DOHH2 (cell line): ENCODE results near the gene TMPRSS7.

Source experiments
- EZH2phosphoT487 ChIP-seq: fragments of 200-600 bp; sonication (generic); IDR thresholded peaks from 2 replicates; pipeline ENCODE4 v1.6.1; 2017; ENCODE audit warnings: borderline replicate concordance, mild to moderate bottlenecking, antibody characterized with exemption, low read length, moderate library complexity, mixed read lengths
- TF ChIP-seq, protein P1 (sequence below): fragments of 200-600 bp; sonication (generic); IDR thresholded peaks from one replicate; pipeline ENCODE4 v1.5.1; 2014; ENCODE audit warnings: antibody characterized with exemption, mild to moderate bottlenecking, low read depth, low read length; ENCODE audit not compliant: poor library complexity, severe bottlenecking

DNA sequence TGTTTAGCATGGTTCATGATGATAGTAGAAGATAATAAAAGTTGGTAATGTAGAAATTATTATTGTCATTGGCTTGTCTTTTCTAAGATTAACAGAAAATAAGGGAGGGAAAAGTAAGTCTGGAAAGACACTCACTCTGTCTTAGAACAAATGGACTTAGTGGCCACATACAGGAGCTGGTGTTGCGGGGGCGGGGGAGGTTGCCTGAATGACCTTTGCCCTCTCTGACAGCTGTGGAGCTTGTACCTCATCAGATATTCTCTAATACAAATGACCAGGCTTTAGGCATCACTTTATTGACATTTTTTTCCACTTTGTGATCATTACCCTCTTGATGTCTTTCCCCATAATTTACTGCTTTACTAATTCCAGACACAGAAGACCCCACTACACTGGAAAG, 29.9 kb upstream of the TMPRSS7 start:
- TF ChIP-seq, protein P1, sequence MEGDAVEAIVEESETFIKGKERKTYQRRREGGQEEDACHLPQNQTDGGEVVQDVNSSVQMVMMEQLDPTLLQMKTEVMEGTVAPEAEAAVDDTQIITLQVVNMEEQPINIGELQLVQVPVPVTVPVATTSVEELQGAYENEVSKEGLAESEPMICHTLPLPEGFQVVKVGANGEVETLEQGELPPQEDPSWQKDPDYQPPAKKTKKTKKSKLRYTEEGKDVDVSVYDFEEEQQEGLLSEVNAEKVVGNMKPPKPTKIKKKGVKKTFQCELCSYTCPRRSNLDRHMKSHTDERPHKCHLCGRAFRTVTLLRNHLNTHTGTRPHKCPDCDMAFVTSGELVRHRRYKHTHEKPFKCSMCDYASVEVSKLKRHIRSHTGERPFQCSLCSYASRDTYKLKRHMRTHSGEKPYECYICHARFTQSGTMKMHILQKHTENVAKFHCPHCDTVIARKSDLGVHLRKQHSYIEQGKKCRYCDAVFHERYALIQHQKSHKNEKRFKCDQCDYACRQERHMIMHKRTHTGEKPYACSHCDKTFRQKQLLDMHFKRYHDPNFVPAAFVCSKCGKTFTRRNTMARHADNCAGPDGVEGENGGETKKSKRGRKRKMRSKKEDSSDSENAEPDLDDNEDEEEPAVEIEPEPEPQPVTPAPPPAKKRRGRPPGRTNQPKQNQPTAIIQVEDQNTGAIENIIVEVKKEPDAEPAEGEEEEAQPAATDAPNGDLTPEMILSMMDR: no peak
- no peak for TF ChIP-seq EZH2phosphoT487
